ENCODE measurements around the gene TACC2. TPM values are rescaled to one million over a fixed set of nuclear protein-coding genes. Genes with fewer than 3 reads are reported as not detected.

TACC2 gene
- total and polyA plus RNA-seq, 7 donors: 44.0 to 439 (median 313) TPM

GRCh38 chr10:122208571-122209430, 219.8 kb downstream of the TACC2 start:
- H3K4me3 ChIP-seq: no peak overlapping the region
- DNase-seq: peak in 1 of 2 donors; percentile 70
- TF ChIP-seq, protein P1, sequence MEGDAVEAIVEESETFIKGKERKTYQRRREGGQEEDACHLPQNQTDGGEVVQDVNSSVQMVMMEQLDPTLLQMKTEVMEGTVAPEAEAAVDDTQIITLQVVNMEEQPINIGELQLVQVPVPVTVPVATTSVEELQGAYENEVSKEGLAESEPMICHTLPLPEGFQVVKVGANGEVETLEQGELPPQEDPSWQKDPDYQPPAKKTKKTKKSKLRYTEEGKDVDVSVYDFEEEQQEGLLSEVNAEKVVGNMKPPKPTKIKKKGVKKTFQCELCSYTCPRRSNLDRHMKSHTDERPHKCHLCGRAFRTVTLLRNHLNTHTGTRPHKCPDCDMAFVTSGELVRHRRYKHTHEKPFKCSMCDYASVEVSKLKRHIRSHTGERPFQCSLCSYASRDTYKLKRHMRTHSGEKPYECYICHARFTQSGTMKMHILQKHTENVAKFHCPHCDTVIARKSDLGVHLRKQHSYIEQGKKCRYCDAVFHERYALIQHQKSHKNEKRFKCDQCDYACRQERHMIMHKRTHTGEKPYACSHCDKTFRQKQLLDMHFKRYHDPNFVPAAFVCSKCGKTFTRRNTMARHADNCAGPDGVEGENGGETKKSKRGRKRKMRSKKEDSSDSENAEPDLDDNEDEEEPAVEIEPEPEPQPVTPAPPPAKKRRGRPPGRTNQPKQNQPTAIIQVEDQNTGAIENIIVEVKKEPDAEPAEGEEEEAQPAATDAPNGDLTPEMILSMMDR (IDR thresholded peaks at IDR 0.05): no peak
- peaks cover 7% of the 10 kb centered on the region for H3K4me1 ChIP-seq
- intact Hi-C loops (cut with DNase I): no loop called here
- H3K36me3 ChIP-seq (ENCODE audit: insufficient read depth in 1 of 2, low read depth in 1 of 2): peaks cover 0 to 65% of the 10 kb centered on the region in 2 donors
- no peaks in the 10 kb centered on the region for H3K9me3 ChIP-seq
- peak; percentile 52 to 78 (median 74) for ATAC-seq
- WGBS, 3 donors: 47 to 55% (median 47%) methylated on average over 13 to 14 of the region's 14 CpGs
- no peaks in the 10 kb centered on the region for H3K27me3 ChIP-seq (ENCODE audit: insufficient read depth in 3 of 3, low read length in 2 of 3)
- H3K27ac ChIP-seq: peak overlapping the region; percentile 46

- DNase-seq (no peak), ATAC-seq (no peak)
- Histone ChIP-seq H3K27ac (no peak overlapping the region), H3K36me3 (ENCODE audit: insufficient read depth in 1 of 2, low read depth in 1 of 2) (peaks cover 0 to 74% of the 10 kb centered on the region in 2 donors), H3K4me1 (peaks cover 7% of the 10 kb centered on the region), H3K27me3 (ENCODE audit: insufficient read depth in 3 of 3, low read length in 2 of 3) (no peaks in the 10 kb centered on the region), H3K4me3 (no peak overlapping the region), H3K9me3 (no peaks in the 10 kb centered on the region)
- TF ChIP-seq, protein P1 (IDR thresholded peaks at IDR 0.05): no peak
- WGBS, 3 donors: 94 to 97% (median 95%) methylated on average over 30 of the region's 30 CpGs
- intact Hi-C loops (cut with DNase I): no loop called here
These were observed 221.7 kb downstream of the TACC2 start for GRCh38 chr10:122210481-122211265.

GRCh38 chr10:122213364-122213763, 224.4 kb downstream of the TACC2 start:
- Histone ChIP-seq H3K27me3 (ENCODE audit: insufficient read depth in 3 of 3, low read length in 2 of 3) (no peaks in the 10 kb centered on the region), H3K27ac (no peak overlapping the region), H3K9me3 (no peaks in the 10 kb centered on the region), H3K4me1 (peaks cover 2% of the 10 kb centered on the region), H3K36me3 (ENCODE audit: insufficient read depth in 1 of 2, low read depth in 1 of 2) (peaks cover 6 to 89% of the 10 kb centered on the region in 2 donors), H3K4me3 (no peak overlapping the region)
- ATAC-seq (no peak), DNase-seq (no peak)
- 62 to 68% (median 65%) methylated on average over 3 of the region's 3 CpGs for WGBS, 3 donors
- TF ChIP-seq, protein P1 (IDR thresholded peaks at IDR 0.05): no peak
- intact Hi-C loops (cut with DNase I): no loop called here

DNA sequence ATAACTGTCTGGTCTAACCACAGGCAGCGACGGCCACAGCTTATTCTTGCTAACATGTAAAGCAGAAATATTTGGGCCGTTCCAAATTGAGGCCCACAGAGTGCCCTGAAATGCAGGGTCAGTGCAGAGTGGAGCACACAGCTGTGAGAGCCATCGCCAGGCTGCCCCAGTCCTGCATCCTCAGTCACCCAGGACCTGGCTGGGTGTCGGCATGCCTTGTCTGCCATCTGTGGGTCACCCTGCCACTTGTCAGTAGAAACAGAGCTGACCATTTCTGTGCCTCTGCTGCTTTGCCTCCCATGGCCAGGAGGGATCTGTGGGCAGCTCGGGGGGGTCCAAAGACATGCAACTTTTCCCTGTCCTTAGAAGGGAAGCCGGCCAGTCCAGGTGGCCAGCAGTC, 224.8 kb downstream of the TACC2 start:
- intact Hi-C loops (cut with DNase I): no loop called here
- Histone ChIP-seq H3K36me3 (ENCODE audit: insufficient read depth in 1 of 2, low read depth in 1 of 2) (peaks cover 6 to 93% of the 10 kb centered on the region in 2 donors), H3K4me1 (no peaks in the 10 kb centered on the region), H3K27me3 (ENCODE audit: insufficient read depth in 3 of 3, low read length in 2 of 3) (no peaks in the 10 kb centered on the region), H3K4me3 (no peak overlapping the region), H3K9me3 (no peaks in the 10 kb centered on the region), H3K27ac (no peak overlapping the region)
- WGBS, 3 donors: 45 to 57% (median 55%) methylated on average over 7 of the region's 7 CpGs
- TF ChIP-seq, protein P1 (IDR thresholded peaks at IDR 0.05): no peak
- peak in 1 of 4 donors; percentile 33 for ATAC-seq
- DNase-seq: no peak

Data from psoas muscle (tissue), 8 donors.